Measurements from ENCODE around the gene RNU1-1.
"Not testable (repeated sequence)": the region's sequence is repeated elsewhere in the genome, so short reads cannot be mapped to it uniquely, and the experiment has no call there.

The RNU1-1 gene

DNA sequence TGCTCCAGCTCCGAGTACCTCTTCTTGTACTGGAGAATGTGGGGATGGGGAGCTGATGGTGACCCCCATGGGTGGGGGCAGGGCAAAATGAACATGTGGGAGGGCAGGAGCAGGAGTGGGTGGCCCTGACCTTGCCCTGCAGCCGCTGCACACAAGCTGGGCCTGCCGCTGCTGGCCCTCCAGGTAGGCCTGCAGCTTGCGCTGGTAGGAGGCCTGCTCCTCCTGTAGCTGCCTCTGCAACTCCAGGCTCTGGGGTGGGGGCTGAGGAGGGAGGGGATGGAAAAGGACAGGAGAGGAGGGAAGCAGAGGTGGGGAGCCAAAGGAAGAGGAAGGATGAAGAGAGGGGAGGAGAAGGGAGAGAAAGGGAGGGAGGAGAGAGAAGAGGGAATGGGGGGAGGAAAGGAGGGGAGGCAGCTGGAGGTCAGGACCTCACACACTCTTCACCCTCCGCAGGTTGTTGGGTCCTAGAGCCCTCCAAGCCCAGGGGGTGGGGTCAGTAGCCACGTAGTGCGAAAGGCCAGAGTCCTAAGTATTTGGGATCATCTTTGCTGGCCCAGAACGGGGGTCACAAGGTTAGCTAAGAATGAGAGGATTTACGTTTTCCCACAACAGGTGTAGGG lies 22.9 kb downstream of the RNU1-1 start:
- no peak for DNase-seq

GRCh38 chr1:16489195-16489880 lies 24.7 kb downstream of the RNU1-1 start:
- DNase-seq = not testable (repeated sequence)

- DNase-seq = not testable (repeated sequence)
Measured at GRCh38 chr1:16487011-16487410, 27.1 kb downstream of the RNU1-1 start.

DNA sequence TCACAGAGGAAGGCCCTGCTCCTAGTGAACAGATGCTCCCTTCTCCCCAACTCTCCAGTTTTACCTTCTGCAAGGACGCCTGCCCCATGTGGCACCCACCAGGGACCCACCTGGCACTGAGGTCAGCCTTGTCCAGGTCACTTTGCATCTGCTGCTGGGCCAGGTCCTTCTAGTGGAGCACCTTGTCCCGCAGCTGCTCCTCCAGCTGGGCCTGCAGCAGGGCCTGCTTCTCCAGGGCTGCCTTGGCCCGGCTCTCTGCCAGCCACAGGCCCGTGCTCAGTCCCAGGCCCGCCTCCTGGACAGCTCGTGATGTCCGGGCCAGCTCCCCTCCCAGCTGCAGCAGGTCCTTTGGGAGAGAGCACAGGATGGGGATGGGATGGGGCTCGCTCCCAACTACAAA lies 27.8 kb downstream of the RNU1-1 start:
- DNase-seq = not testable (repeated sequence)

- no peak for DNase-seq
Measured at GRCh38 chr1:16484931-16485330, 29.2 kb downstream of the RNU1-1 start.

DNA sequence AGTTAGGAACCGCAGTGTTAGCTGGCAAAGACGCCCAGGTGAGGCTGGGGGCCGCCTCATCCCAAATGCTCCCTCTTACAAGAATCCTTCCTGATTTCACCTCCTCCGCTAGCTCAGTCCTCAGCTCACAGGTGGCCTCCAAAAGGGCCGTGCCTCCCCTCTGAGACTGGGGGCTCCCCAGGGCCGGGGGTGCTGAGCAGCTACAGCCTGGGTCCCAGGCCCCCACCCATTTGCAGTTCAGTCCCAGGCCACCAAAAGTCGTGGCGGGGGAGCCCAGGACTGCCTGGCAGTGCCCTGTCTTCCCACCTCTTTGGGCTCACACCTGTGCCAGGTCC lies 29.6 kb downstream of the RNU1-1 start:
- DNase-seq = no peak

- DNase-seq = not testable (repeated sequence)
Measured at GRCh38 chr1:16483639-16484500, 30.2 kb downstream of the RNU1-1 start.

DNA sequence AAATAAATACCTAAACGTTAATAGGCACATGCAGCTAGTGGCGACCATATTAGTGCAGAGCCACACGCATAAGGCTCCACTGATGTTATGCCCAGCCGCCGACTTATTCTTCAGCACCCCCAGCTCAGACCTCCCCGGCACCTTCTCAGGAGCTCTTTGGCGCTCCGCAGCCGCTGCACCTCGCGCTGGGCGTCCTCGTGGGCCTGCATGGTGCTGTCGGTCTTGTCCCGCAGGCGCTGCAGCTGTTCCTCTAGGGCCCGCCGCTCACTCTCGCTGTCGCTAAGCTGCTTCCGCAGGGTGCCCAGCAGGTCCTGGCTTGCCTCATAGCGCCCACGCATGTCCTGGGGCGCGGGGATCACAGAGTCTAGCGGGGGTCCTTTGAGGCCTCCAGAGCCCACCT lies 30.9 kb downstream of the RNU1-1 start:
- DNase-seq = not testable (repeated sequence)

DNA sequence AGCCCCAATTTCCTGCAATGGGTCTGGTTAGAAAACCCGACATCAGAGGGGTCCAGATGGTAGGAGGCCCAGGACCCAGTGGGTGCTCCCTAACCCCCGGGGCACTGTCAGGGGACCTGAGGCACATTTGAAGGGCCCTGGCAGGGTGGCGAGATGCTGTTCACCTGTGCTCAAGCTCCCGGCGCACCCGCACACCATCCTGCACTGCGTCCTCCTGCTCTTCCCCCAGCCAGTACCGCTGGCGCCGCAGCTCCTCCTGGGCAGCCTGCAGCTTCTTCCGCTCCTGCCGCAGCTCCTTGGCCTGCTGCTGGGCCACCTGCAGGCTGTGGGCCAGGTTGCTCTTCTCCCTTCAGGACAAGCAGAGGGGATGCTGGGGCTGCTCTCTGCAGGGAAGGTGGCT lies 36.0 kb downstream of the RNU1-1 start:
- no peak for DNase-seq

DNA sequence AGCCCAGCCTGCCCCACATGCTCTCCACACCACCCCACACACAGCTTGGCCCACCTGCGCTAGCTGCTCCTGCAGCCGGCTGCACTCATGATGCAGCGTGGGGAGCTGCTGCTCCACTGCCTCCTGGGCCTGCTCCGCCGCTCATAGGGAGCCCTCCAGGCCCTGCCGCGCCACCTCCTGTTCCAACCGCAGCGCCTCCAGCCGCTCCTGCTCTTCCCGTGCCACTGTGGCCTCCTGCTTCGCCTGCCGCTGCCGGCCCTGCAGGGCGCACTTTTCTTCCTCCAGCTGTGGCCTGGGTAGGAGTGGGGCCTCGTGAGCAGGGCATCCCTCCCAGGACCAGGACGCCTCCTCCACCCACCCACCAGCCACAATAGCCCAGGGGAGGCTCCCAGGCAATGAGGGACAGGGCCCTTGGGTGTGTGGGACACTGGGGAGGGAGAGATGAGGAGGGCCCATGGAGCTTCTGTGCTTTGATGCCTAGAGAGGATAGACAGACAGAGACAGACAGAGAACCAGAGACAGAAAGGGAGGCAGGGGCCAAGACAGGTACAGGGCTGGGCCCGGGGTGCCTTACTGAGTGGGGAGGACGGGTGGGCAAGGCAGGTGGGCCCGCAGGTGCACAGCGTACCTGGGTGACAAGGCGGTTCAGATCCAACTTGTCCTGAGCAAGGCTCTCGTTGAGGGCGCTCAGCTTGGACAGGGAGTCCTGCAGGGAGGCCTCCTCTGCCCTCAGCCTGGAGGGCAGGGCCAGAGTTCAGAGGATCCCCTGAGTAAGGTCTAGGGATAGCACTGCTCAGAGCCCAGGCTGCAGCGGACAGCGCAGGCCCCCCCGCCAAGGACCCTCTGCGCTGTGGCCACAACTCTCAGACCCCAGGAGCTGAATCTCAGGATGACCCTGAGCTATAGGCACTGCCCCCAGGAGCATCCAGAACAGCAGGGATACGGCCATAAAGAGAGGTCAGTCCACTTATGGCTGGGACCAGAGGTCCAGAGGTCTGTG lies 38.0 kb downstream of the RNU1-1 start:
- DNase-seq = not testable (repeated sequence)

- peak; percentile 29 for DNase-seq
Measured at GRCh38 chr1:16474891-16475290, 39.2 kb downstream of the RNU1-1 start.

GRCh38 chr1:16474166-16474800 lies 39.8 kb downstream of the RNU1-1 start:
- no peak for DNase-seq

DNA sequence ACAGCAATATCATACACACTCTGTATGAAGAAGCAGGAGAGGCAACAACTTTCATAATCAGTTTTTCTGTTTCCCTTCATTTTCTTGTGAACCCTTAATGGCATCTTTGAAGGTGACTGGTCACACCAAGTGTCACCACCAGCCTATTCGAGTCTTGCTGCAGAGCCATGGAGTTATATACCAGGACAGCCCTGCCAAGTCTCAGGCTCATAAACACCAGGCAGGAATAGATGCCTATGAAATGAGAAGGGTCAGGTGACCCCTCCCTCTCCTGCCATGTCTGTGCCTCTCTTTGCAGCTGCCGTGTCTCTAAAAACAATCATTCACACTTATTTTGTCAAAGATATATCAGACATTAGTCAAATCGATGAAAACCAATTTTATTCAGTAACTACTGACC lies 45.5 kb downstream of the RNU1-1 start:
- DNase-seq = no peak

GRCh38 chr1:16464917-16465625 lies 49.0 kb downstream of the RNU1-1 start:
- no peak for DNase-seq
